Body of pancreas (tissue), 4 donors: ENCODE results near the gene CLCN5. TPM values are rescaled to one million over a fixed set of nuclear protein-coding genes. Genes with fewer than 3 reads are reported as not detected.

Source experiments
- ATAC-seq: fragments of 150-250 bp; one replicate; pipeline ENCODE4 v1.9.1; 2016
- DNase-seq, 4 donors: peaks; one replicate each; pipeline ENCODE4 v3.0.0-alpha.2; 2019
- H3K27ac ChIP-seq, 4 donors: fragments of 200-600 bp; sonication (generic); 1 replicate in 3 of 4; 2 replicates in 1 of 4; pipeline versions ENCODE4 v1.5.1 to v1.6.1; 2016 to 2019; ENCODE audit warnings: mild to moderate bottlenecking in 1 of 4, mixed read lengths in 1 of 4, moderate library complexity in 1 of 4
- H3K27me3 ChIP-seq, 2 donors: fragments of 200-600 bp; sonication (generic); one replicate each; pipeline ENCODE4 v1.6.0; 2016; ENCODE audit warnings: mild to moderate bottlenecking in 1 of 2
- H3K36me3 ChIP-seq, 2 donors: fragments of 200-600 bp; sonication (generic); replicated peaks in 1 of 2; 2 replicates each; pipeline ENCODE4 v1.5.1; 2016; ENCODE audit warnings: low read depth in 2 of 2; ENCODE audit not compliant: insufficient read depth in 1 of 2
- H3K4me1 ChIP-seq: fragments of 200-600 bp; sonication (generic); one replicate; pipeline ENCODE4 v1.6.0; 2016
- H3K4me3 ChIP-seq, 2 donors: fragments of 200-600 bp; sonication (generic); 1 replicate in 1 of 2; 2 replicates in 1 of 2; pipeline ENCODE4 v1.5.1; 2016 to 2019
- H3K9me3 ChIP-seq, 3 donors: fragments of 200-600 bp; sonication (generic); 1 replicate in 2 of 3; 2 replicates in 1 of 3; pipeline ENCODE4 v1.5.1; 2016
- CTCF ChIP-seq, 7 experiments: fragments of 450-650 bp in 4 of 7; fragments of 200-600 bp in 3 of 7; sonication (generic) in 3 of 7; IDR thresholded peaks; one replicate each; pipeline ENCODE4 v1.5.1; 2016 to 2019; ENCODE audit warnings: antibody characterized with exemption in 7 of 7
- POLR2A ChIP-seq, 3 donors: fragments of 450-650 bp; IDR thresholded peaks; one replicate each; pipeline ENCODE4 v1.6.1; 2016; ENCODE audit warnings: antibody characterized with exemption in 3 of 3, mild to moderate bottlenecking in 2 of 3
- WGBS, 2 donors: methylation state at CpG; one replicate each; pipeline ENCODE4 v1.1.5; 2017; 5-methylcytosine and 5-hydroxymethylcytosine counted together
- intact Hi-C: fragments of 100-400 bp; cut with DNase I; formaldehyde crosslinking; loops from one replicate; pipeline ENCODE4 v1.15.1; 2023
- total RNA-seq, 2 donors: library from RNA; depleted of rRNA; stranded (reverse); fragments of >200 nt; gene quantifications; one replicate each; pipeline ENCODE4 v1.1.0, GENCODE V29; 2016

The CLCN5 gene
- total RNA-seq, 2 donors from 2014 or later, result 2.0 to 5.2 TPM

- Histone ChIP-seq H3K9me3 (no peaks in the 10 kb centered on the region), H3K4me1 (no peaks in the 10 kb centered on the region), H3K4me3 (no peak overlapping the region), H3K27ac (no peak overlapping the region), H3K36me3 (no peaks in the 10 kb centered on the region), H3K27me3 (no peaks in the 10 kb centered on the region)
- intact Hi-C loops, result no loop called here
- 85 to 88% methylated on average over 5 of the region's 5 CpGs for WGBS, 2 donors
- ATAC-seq (no peak), DNase-seq (no peak)
- TF ChIP-seq CTCF (IDR thresholded peaks at IDR 0.05) (no peak), POLR2A (IDR thresholded peaks at IDR 0.05) (no peak)
These were observed 65.7 kb downstream of the CLCN5 start for GRCh38 chrX:49988143-49988542.

- Histone ChIP-seq H3K36me3 (no peaks in the 10 kb centered on the region), H3K27me3 (no peaks in the 10 kb centered on the region), H3K4me3 (no peak overlapping the region), H3K4me1 (no peaks in the 10 kb centered on the region), H3K9me3 (no peaks in the 10 kb centered on the region), H3K27ac (no peak overlapping the region)
- DNase-seq, result no peak
- 78 to 88% methylated on average over 4 of the region's 4 CpGs for WGBS, 2 donors
- TF ChIP-seq CTCF (IDR thresholded peaks at IDR 0.05) (no peak), POLR2A (IDR thresholded peaks at IDR 0.05) (no peak)
- ATAC-seq, result no peak
- intact Hi-C loops, result no loop called here
These were observed 69.4 kb downstream of the CLCN5 start for GRCh38 chrX:49991758-49992157.

- 73 to 86% methylated on average over 1 of the region's 1 CpG for WGBS, 2 donors
- no peaks in the 10 kb centered on the region for H3K27me3 ChIP-seq
- H3K4me1 ChIP-seq, result no peaks in the 10 kb centered on the region
- DNase-seq (no peak), ATAC-seq (no peak)
- no peak for TF ChIP-seq POLR2A (IDR thresholded peaks at IDR 0.05)
- H3K36me3 ChIP-seq, result no peaks in the 10 kb centered on the region
- intact Hi-C loops, result no loop called here
- H3K27ac ChIP-seq, result no peak overlapping the region
- no peak overlapping the region for H3K4me3 ChIP-seq
- no peaks in the 10 kb centered on the region for H3K9me3 ChIP-seq
These were observed 70.5 kb downstream of the CLCN5 start for GRCh38 chrX:49992853-49993252.

- no peak for DNase-seq
- WGBS, 2 donors, result 89 to 100% methylated on average over 1 of the region's 1 CpG
- intact Hi-C loops, result no loop called here
- Histone ChIP-seq H3K4me1 (no peaks in the 10 kb centered on the region), H3K27ac (no peak overlapping the region), H3K4me3 (no peak overlapping the region), H3K36me3 (no peaks in the 10 kb centered on the region), H3K27me3 (no peaks in the 10 kb centered on the region), H3K9me3 (no peaks in the 10 kb centered on the region)
- no peak for ATAC-seq
- TF ChIP-seq POLR2A (IDR thresholded peaks at IDR 0.05) (no peak), CTCF (IDR thresholded peaks at IDR 0.05) (no peak)
These were observed 71.3 kb downstream of the CLCN5 start for GRCh38 chrX:49993661-49994060.

GRCh38 chrX:49995107-49995731 is 72.8 kb downstream of the CLCN5 start:
- Histone ChIP-seq H3K4me3 (no peak overlapping the region), H3K9me3 (no peaks in the 10 kb centered on the region), H3K27me3 (no peaks in the 10 kb centered on the region), H3K4me1 (no peaks in the 10 kb centered on the region), H3K27ac (no peak overlapping the region), H3K36me3 (no peaks in the 10 kb centered on the region)
- intact Hi-C loops, result no loop called here
- ATAC-seq (no peak), DNase-seq (no peak)
- TF ChIP-seq CTCF (IDR thresholded peaks at IDR 0.05), result no peak
- no peak for TF ChIP-seq POLR2A (IDR thresholded peaks at IDR 0.05)
- 82 to 90% methylated on average over 10 of the region's 10 CpGs for WGBS, 2 donors
